ENCODE results near the gene RAP1A. TPM values are rescaled to one million over a fixed set of nuclear protein-coding genes. Genes with fewer than 3 reads are reported as not detected.

RAP1A gene
- total RNA-seq, 1 experiment from 2014 or later: 25.4 TPM

DNA sequence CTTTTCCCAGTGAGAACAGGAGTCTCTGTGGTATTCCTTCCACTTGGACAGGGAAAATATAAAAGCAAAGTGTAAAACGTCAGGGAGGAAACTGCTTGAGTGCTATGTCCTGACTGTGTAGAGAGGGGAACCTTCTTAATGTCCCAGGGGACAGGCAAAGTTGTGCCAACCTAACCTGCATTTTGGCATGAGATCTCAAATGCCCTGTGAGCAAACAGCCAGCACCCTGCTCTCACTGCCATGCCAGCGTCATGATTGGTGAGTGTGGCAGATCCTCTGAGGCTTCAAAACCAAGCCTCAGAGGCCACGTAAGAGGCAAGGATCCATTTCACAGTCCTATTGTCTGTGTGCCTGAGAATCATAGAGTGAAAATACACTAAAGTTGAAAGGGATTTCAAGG, 49.7 kb upstream of the RAP1A start:
- H3K4me3 Mint-ChIP-seq: no peak overlapping the region
- H3K27ac Mint-ChIP-seq: no peak overlapping the region
- POLR2A ChIA-PET: no interaction called here
- TF ChIP-seq KAT7 (CRISPR knock-in tag; IDR thresholded peaks at IDR 0.05; ENCODE audit: borderline replicate concordance) (no peak), CREB1 (CRISPR knock-in tag; IDR thresholded peaks at IDR 0.05) (no peak), RELA (CRISPR knock-in tag; IDR thresholded peaks at IDR 0.05; ENCODE audit: borderline replicate concordance) (no peak), FOXP1 (CRISPR knock-in tag; IDR thresholded peaks at IDR 0.05; ENCODE audit: borderline replicate concordance) (no peak), NFYB (CRISPR knock-in tag; conservative IDR thresholded peaks at IDR 0.05; ENCODE audit: low read depth) (no peak), OVOL2 (CRISPR knock-in tag; IDR thresholded peaks at IDR 0.05; ENCODE audit: borderline replicate concordance) (no peak)
- TF ChIP-seq, protein P1, sequence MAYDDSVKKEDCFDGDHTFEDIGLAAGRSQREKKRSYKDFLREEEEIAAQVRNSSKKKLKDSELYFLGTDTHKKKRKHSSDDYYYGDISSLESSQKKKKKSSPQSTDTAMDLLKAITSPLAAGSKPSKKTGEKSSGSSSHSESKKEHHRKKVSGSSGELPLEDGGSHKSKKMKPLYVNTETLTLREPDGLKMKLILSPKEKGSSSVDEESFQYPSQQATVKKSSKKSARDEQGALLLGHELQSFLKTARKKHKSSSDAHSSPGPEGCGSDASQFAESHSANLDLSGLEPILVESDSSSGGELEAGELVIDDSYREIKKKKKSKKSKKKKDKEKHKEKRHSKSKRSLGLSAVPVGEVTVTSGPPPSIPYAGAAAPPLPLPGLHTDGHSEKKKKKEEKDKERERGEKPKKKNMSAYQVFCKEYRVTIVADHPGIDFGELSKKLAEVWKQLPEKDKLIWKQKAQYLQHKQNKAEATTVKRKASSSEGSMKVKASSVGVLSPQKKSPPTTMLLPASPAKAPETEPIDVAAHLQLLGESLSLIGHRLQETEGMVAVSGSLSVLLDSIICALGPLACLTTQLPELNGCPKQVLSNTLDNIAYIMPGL (CRISPR knock-in tag; IDR thresholded peaks at IDR 0.05): no peak
- TF ChIP-seq, protein P2, sequence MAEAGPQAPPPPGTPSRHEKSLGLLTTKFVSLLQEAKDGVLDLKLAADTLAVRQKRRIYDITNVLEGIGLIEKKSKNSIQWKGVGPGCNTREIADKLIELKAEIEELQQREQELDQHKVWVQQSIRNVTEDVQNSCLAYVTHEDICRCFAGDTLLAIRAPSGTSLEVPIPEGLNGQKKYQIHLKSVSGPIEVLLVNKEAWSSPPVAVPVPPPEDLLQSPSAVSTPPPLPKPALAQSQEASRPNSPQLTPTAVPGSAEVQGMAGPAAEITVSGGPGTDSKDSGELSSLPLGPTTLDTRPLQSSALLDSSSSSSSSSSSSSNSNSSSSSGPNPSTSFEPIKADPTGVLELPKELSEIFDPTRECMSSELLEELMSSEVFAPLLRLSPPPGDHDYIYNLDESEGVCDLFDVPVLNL (CRISPR knock-in tag; IDR thresholded peaks at IDR 0.05; ENCODE audit: borderline replicate concordance, low read depth): no peak
- TF ChIP-seq, protein P3, sequence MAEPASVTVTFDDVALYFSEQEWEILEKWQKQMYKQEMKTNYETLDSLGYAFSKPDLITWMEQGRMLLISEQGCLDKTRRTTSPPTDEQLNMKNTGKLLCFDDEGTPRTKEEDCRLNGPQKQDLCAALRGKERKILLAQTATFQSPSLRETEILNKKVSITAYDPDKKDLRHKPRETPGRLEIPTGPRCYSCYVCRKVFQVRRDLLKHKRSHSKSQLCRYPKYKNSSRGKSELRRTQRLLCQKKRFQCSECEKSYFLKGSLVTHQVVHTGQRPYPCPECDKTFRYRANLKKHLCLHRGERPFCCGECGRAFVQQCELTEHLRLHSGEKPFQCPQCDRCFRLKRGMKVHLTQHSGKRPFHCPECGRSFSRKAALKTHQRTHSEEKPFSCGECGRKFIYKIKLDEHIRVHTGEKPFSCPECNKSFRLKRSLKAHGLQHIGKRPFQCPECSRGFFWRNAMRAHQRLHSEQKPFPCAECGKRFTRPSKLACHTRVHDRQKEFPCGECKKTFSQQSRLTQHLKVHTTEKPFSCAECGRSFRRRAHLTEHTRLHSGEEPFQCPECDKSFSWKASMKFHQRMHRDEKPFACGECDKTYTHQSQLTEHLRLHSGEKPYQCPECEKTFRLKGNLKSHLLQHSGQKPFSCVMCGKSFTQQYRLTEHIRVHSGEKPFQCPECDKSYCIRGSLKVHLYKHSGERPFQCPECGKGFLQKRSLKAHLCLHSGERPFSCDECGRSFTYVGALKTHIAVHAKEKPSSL (CRISPR knock-in tag; conservative IDR thresholded peaks at IDR 0.05): no peak
- DNase-seq (ENCODE audit: low spot score) (no peak), ATAC-seq (no peak)
- CTCF ChIA-PET: interaction anchor here (0.7 kb wide), 1 partner anchor 171 kb away, joined by 3 read pairs; no protein-coding TSS in a partner anchor
- peaks cover 15% of the 10 kb centered on the region for H3K4me1 Mint-ChIP-seq
- H3K36me3 Mint-ChIP-seq: no peaks in the 10 kb centered on the region
- no peaks in the 10 kb centered on the region for H3K27me3 Mint-ChIP-seq (ENCODE audit: low read depth)
- no peaks in the 10 kb centered on the region for H3K9me3 Mint-ChIP-seq

DNA sequence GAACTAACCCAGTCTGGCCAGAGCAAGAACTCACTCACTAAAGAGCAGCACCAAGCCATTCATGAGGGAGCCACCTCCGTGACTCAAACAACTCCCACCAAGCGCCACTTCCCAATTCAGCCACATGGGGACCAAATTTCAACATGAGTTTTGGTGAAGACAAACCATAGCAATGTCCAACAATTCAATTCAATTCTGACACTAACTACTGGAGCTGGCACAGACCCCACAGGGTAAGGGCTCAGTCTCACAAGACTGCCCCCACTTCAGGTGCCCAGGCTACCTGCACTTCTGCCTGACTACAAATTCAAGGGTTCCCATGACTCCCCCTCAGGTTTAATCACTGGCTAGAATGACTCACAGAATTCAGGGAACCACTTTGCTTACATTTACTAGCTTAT, 48.8 kb upstream of the RAP1A start:
- peak; percentile 34 for DNase-seq (ENCODE audit: low spot score)
- Mint-ChIP-seq H3K4me1 (peaks cover 15% of the 10 kb centered on the region), H3K27me3 (ENCODE audit: low read depth) (no peaks in the 10 kb centered on the region), H3K9me3 (no peaks in the 10 kb centered on the region), H3K27ac (no peak overlapping the region), H3K36me3 (no peaks in the 10 kb centered on the region), H3K4me3 (no peak overlapping the region)
- POLR2A ChIA-PET: no interaction called here
- peak; percentile 83 for ATAC-seq
- CTCF ChIA-PET: interaction anchor here (0.8 to 2.2 kb wide), 5 partner anchors 22 to 122 kb away, joined by 3 to 11 read pairs (median 5); partner anchors contain the start of genes ATP5PB, RAP1A and WDR77
- TF ChIP-seq, protein P4, sequence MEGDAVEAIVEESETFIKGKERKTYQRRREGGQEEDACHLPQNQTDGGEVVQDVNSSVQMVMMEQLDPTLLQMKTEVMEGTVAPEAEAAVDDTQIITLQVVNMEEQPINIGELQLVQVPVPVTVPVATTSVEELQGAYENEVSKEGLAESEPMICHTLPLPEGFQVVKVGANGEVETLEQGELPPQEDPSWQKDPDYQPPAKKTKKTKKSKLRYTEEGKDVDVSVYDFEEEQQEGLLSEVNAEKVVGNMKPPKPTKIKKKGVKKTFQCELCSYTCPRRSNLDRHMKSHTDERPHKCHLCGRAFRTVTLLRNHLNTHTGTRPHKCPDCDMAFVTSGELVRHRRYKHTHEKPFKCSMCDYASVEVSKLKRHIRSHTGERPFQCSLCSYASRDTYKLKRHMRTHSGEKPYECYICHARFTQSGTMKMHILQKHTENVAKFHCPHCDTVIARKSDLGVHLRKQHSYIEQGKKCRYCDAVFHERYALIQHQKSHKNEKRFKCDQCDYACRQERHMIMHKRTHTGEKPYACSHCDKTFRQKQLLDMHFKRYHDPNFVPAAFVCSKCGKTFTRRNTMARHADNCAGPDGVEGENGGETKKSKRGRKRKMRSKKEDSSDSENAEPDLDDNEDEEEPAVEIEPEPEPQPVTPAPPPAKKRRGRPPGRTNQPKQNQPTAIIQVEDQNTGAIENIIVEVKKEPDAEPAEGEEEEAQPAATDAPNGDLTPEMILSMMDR (IDR thresholded peaks at IDR 0.05): 0 out of 2 replicates have a peak, but pooled peaks have one; percentile 24
- TF ChIP-seq, protein P5, sequence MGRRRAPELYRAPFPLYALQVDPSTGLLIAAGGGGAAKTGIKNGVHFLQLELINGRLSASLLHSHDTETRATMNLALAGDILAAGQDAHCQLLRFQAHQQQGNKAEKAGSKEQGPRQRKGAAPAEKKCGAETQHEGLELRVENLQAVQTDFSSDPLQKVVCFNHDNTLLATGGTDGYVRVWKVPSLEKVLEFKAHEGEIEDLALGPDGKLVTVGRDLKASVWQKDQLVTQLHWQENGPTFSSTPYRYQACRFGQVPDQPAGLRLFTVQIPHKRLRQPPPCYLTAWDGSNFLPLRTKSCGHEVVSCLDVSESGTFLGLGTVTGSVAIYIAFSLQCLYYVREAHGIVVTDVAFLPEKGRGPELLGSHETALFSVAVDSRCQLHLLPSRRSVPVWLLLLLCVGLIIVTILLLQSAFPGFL (CRISPR knock-in tag; IDR thresholded peaks at IDR 0.05; ENCODE audit: borderline replicate concordance): no peak
- TF ChIP-seq TP53 (CRISPR knock-in tag; IDR thresholded peaks at IDR 0.05): no peak

DNA sequence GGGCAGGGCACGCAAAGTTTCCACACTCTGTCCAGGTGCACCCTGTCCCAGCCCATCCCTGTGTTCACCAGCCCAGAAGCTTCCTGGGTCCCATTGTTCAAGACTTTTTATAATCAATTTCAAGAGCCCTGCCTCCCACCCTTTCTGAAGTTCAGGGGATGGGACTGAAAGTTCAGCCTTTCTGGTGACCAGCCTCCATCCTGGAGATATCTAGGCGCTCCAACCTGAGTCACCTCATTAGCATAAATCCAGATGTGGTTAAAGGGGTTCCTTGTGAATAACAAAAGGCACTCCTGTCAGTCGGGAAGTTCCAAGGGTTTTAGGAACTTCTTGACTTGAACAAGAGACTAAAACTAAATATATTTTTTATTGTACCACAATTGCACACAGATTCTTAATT, 48.4 kb upstream of the RAP1A start:
- no peak for DNase-seq (ENCODE audit: low spot score)
- ATAC-seq: no peak
- Mint-ChIP-seq H3K36me3 (no peaks in the 10 kb centered on the region), H3K9me3 (no peaks in the 10 kb centered on the region), H3K4me3 (no peak overlapping the region), H3K27ac (no peak overlapping the region), H3K27me3 (ENCODE audit: low read depth) (no peaks in the 10 kb centered on the region), H3K4me1 (peaks cover 15% of the 10 kb centered on the region)
- ChIA-PET POLR2A (no interaction called here), CTCF (interaction anchor here (0.8 to 2.2 kb wide), 6 partner anchors 22 to 122 kb away, joined by 3 to 11 read pairs (median 4); partner anchors contain the start of genes ATP5PB, RAP1A and WDR77)
- TF ChIP-seq CREB1 (CRISPR knock-in tag; IDR thresholded peaks at IDR 0.05): no peak
- TF ChIP-seq SMAD4 (CRISPR knock-in tag; IDR thresholded peaks at IDR 0.05): no peak
- TF ChIP-seq TP53 (CRISPR knock-in tag; IDR thresholded peaks at IDR 0.05): no peak
- TF ChIP-seq, protein P6, sequence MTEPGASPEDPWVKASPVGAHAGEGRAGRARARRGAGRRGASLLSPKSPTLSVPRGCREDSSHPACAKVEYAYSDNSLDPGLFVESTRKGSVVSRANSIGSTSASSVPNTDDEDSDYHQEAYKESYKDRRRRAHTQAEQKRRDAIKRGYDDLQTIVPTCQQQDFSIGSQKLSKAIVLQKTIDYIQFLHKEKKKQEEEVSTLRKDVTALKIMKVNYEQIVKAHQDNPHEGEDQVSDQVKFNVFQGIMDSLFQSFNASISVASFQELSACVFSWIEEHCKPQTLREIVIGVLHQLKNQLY (CRISPR knock-in tag; IDR thresholded peaks at IDR 0.05): no peak
- TF ChIP-seq, protein P7, sequence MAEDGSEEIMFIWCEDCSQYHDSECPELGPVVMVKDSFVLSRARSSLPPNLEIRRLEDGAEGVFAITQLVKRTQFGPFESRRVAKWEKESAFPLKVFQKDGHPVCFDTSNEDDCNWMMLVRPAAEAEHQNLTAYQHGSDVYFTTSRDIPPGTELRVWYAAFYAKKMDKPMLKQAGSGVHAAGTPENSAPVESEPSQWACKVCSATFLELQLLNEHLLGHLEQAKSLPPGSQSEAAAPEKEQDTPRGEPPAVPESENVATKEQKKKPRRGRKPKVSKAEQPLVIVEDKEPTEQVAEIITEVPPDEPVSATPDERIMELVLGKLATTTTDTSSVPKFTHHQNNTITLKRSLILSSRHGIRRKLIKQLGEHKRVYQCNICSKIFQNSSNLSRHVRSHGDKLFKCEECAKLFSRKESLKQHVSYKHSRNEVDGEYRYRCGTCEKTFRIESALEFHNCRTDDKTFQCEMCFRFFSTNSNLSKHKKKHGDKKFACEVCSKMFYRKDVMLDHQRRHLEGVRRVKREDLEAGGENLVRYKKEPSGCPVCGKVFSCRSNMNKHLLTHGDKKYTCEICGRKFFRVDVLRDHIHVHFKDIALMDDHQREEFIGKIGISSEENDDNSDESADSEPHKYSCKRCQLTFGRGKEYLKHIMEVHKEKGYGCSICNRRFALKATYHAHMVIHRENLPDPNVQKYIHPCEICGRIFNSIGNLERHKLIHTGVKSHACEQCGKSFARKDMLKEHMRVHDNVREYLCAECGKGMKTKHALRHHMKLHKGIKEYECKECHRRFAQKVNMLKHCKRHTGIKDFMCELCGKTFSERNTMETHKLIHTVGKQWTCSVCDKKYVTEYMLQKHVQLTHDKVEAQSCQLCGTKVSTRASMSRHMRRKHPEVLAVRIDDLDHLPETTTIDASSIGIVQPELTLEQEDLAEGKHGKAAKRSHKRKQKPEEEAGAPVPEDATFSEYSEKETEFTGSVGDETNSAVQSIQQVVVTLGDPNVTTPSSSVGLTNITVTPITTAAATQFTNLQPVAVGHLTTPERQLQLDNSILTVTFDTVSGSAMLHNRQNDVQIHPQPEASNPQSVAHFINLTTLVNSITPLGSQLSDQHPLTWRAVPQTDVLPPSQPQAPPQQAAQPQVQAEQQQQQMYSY (CRISPR knock-in tag; IDR thresholded peaks at IDR 0.05): no peak
- TF ChIP-seq, protein P8, sequence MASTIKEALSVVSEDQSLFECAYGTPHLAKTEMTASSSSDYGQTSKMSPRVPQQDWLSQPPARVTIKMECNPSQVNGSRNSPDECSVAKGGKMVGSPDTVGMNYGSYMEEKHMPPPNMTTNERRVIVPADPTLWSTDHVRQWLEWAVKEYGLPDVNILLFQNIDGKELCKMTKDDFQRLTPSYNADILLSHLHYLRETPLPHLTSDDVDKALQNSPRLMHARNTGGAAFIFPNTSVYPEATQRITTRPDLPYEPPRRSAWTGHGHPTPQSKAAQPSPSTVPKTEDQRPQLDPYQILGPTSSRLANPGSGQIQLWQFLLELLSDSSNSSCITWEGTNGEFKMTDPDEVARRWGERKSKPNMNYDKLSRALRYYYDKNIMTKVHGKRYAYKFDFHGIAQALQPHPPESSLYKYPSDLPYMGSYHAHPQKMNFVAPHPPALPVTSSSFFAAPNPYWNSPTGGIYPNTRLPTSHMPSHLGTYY (CRISPR knock-in tag; IDR thresholded peaks at IDR 0.05): no peak
- no peak for TF ChIP-seq NFYB (CRISPR knock-in tag; conservative IDR thresholded peaks at IDR 0.05; ENCODE audit: low read depth)
